Activated naive CD4-positive, alpha-beta T cell treated with anti-CD3 and anti-CD28 coated beads, Interleukin-2, amount 50 U/mL, for 24 hours (primary cell): ENCODE measurements around the gene FUT6.

Experiments
- H3K27ac Mint-ChIP-seq: one replicate; pipeline ENCODE4 v1.8.0; 2021; ENCODE audit warnings: mild to moderate bottlenecking, mixed read lengths
- H3K27me3 Mint-ChIP-seq: one replicate; pipeline ENCODE4 v1.8.0; 2021; ENCODE audit warnings: mixed read lengths
- H3K36me3 Mint-ChIP-seq: one replicate; pipeline ENCODE4 v1.8.0; 2021; ENCODE audit warnings: mixed read lengths
- H3K4me1 Mint-ChIP-seq: one replicate; pipeline ENCODE4 v1.8.0; 2021; ENCODE audit warnings: mixed read lengths
- H3K4me3 Mint-ChIP-seq: one replicate; pipeline ENCODE4 v1.8.0; 2021; ENCODE audit warnings: mild to moderate bottlenecking, mixed read lengths
- H3K9me3 Mint-ChIP-seq: one replicate; pipeline ENCODE4 v1.8.0; 2021; ENCODE audit warnings: mixed read lengths

FUT6 gene

DNA sequence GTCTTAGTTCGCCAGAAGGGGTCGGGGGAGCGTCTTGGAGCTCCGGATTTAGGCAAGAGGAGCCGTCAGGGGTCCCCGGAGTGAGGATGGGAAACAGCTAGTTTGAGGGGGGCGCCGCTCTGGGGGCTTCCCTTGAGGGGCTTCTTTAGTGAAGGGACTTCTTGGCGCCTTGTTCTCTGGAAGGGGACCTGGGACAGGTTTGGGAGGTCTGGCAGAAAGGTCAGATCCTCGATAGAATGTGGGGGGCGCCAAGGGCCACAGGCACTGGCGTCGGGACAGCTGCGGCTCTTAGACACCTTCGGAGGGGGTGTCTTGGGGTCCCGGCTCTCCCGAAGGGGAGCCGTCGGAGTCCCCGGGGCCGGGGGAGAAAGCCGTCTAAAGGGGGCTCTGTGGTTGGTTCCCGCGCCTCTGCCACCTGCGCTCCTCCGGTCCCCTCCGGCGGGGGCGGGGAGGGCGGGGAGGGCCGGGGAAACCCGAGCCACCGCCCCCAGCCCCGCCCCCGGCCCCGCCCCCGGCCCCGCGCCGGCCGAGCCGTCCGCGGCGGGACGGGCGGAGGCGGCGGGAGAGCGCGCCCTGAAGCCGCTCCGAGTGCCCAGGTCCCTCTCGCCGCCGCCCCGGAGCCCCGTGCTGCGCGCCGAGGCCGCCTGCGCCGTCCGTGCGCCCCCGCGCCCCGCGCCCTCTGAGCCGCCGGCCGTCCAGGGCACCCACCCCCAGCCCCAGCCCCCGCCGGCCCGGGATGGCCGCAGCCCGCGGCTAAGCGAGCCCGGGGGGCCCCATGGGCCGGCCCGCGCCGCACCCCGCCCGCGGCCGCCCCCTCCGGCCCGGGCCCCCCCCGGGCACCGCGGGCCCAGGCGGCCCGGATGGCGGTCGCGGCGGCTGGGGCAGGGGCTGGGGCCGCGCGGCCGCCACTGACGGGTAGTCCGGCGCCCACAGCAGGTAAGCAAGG is 34.7 kb downstream of the FUT6 start, which contains the start of gene NRTN:
TSS of gene NRTN (plus strand) at position 552 of the 946 bp plus-strand sequence. CDS start 19,099 bp downstream, outside the sequence.
- no peaks in the 10 kb centered on the region for H3K9me3 Mint-ChIP-seq
- H3K4me1 Mint-ChIP-seq = peaks cover 18% of the 10 kb centered on the region
- H3K27me3 Mint-ChIP-seq = peaks cover 3% of the 10 kb centered on the region
- H3K36me3 Mint-ChIP-seq = no peaks in the 10 kb centered on the region
- peak within 1 kb of the TSS; percentile 74 for H3K4me3 Mint-ChIP-seq
- peak within 1 kb of the TSS; percentile 84 for H3K27ac Mint-ChIP-seq

DNA sequence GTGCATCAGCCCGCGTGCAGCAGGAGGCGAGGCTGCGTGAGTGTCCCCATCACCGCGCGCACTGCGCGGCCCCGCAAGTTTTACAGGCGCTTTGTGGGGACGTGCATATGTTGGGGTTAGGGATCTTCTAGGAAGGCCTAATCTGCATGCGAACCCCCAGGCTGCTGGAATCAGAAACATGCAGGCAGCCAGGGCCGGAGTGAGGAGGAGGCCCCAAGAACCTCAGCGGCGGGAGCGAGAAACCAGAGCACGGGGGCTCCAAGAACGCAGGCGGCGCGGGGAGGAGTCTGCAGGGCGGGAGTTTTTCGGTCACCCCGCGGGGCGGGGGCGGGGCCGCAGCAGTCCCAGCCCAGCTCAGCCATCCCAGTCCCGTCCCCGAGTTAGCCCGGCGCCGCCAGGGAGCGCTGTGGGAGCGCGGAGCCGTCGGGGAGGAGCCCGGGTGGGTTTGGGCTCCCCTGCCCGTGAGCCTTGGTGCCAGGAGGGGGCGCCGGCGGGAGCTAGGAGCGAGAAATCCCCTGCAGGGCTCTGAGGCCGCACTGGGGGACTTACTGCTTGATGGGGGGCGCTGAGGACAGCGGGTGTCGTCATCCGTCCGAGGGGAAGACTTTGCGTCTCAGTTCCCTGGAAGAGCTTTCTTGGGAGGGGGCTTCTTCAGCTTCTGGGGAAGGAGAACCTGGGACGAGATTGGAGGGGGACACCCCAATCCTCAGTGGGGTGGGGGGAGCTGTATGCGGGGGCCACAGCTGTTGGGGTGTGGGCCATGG is 35.6 kb downstream of the FUT6 start:
- H3K4me1 Mint-ChIP-seq = peaks cover 18% of the 10 kb centered on the region
- peaks cover 4% of the 10 kb centered on the region for H3K27me3 Mint-ChIP-seq
- no peaks in the 10 kb centered on the region for H3K36me3 Mint-ChIP-seq
- H3K27ac Mint-ChIP-seq = peak overlapping the region; percentile 84
- peak overlapping the region; percentile 74 for H3K4me3 Mint-ChIP-seq
- no peaks in the 10 kb centered on the region for H3K9me3 Mint-ChIP-seq

- Mint-ChIP-seq H3K9me3 (no peaks in the 10 kb centered on the region), H3K4me3 (peak overlapping the region; percentile 57), H3K27me3 (peaks cover 5% of the 10 kb centered on the region), H3K4me1 (peaks cover 18% of the 10 kb centered on the region), H3K36me3 (no peaks in the 10 kb centered on the region), H3K27ac (no peak overlapping the region)
These were observed 36.1 kb downstream of the FUT6 start for GRCh38 chr19:5803441-5803751.

DNA sequence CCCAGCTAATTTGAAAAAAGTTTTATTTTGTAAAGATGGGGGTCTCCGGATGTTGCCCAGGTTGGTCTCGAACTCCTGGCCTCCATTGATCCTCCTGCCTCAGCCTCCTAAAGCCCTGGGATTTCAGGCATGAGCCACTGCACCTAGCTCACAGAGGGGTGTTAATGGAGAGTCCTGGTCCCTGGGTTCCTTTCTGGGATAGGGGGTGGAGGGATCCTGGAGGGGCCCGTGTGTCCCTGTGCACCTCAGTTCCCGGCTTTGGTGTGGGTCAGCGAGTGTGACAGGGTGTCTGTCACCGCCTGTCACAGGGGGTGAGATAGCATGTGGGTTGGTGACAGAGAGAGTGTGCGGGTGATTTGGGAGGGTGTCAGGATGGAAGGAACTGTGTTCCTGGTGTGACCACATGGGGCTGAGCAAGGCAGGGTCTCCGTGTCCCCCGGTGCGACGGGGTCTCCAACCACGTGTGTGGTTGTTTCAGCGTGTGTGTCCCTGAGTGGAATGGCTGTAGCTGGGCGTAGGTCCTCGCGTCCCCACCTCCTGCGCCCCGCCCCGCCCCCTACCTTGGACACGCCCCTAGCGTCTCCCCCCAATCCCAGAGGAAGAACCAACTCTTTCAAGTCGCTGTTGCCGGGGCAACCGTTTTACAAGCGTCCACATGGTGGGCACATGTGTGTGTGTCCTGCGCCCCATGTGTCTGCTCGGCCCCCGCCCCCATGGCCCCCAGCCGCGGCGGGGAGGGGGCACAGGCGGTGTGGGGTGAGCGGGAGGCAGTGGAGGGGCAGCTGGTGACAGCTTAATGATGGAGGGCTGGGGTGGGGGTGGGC is 37.5 kb downstream of the FUT6 start:
- Mint-ChIP-seq H3K27me3 (peaks cover 5% of the 10 kb centered on the region), H3K36me3 (no peaks in the 10 kb centered on the region), H3K4me3 (peak overlapping the region; percentile 34), H3K9me3 (no peaks in the 10 kb centered on the region), H3K4me1 (peaks cover 18% of the 10 kb centered on the region), H3K27ac (peak overlapping the region; percentile 63)

DNA sequence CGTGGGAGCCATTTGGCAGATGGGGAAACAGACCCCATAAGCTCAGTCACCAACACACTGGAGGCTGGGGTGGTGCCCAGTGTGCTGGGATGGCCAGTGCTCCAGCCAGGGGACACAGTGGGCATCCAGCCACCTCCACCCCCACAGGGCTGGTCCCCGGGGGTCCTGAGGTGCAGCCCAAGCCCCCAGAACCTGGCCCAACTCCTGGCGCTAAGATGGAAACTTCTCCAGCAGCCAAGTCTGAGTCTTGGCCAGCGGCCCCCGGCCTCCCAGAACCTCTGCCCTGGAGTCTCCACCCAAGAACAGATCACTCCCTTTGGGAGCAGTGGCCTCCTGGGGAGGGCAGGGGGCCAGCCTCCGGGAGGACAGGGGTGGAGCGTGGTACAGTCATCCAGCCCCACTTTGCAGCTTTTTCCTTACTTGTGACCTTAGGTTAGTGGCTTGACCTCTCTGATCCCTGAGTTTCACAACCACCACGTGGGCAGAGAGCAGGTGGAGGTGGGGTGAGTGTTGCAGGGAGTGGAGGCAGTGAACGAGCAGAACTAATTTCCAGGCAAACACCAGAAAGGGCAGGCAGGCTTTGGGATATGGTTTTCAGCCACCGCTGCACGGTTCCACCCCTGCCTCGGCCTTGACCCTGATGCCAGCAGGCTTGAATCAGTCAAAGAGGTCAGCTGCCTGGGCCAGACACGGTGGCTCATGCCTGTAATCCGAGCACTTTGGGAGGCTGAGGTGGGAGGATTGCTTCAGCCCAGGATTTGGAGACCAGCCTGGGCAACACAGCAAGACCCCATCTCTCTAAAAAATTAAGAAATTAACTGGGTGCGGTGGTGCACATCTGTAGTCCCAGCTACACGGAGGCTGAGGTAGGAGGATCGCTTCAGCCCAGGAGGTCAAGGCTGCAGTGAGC is 38.9 kb downstream of the FUT6 start:
- Mint-ChIP-seq H3K4me1 (peaks cover 18% of the 10 kb centered on the region), H3K9me3 (no peaks in the 10 kb centered on the region), H3K36me3 (no peaks in the 10 kb centered on the region), H3K27me3 (peaks cover 5% of the 10 kb centered on the region), H3K27ac (no peak overlapping the region), H3K4me3 (no peak overlapping the region)

DNA sequence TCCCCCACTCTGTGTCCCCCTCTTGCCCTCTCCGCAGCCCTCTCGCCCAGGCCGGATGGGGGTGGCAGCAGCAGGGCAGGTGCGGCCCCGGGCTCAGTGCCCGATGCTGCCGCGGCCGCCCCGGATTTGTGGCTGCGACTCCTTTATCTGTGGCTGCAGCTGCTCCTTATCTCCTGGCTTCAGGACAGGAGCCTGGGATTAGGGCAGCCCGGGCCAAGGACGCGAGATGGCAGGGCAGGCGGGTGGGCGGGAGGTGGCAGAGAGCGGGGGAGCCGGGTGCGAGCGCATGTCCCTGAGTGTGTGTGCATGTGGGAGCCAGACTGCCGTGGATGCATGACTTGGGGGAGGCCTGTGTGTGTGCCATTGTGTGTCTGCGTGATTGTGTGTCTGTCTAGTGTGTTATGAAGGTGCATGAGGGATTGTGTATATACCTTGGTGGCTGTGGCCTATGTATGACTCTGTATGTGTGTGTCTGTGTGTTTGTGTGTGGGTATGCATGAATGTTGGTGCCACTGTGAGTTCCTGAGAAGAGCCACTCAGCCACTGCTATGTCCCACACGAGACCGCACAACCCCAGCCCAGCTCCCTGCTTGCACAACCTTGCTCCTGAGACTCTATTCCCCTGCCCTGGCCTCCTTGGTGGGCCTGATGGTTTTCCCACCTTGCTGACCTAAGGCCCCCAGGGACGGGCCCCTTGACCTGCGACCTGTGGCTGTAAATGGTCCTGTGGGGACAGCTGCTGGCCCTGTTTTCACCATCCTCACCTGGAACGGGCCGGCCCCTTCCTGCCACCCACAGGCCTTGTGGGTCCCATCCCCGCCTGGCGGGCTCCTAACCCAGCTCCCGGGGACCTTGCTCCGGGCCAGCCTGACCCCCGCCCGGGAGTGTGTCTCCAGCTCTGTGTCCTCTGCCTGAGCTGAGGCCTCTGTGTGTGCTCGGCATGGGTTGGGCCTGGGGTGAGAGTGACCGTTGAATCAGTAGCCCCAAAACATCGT is 40.0 kb downstream of the FUT6 start:
- no peak overlapping the region for H3K4me3 Mint-ChIP-seq
- no peaks in the 10 kb centered on the region for H3K36me3 Mint-ChIP-seq
- peaks cover 18% of the 10 kb centered on the region for H3K4me1 Mint-ChIP-seq
- H3K27me3 Mint-ChIP-seq = peaks cover 5% of the 10 kb centered on the region
- no peaks in the 10 kb centered on the region for H3K9me3 Mint-ChIP-seq
- no peak overlapping the region for H3K27ac Mint-ChIP-seq

DNA sequence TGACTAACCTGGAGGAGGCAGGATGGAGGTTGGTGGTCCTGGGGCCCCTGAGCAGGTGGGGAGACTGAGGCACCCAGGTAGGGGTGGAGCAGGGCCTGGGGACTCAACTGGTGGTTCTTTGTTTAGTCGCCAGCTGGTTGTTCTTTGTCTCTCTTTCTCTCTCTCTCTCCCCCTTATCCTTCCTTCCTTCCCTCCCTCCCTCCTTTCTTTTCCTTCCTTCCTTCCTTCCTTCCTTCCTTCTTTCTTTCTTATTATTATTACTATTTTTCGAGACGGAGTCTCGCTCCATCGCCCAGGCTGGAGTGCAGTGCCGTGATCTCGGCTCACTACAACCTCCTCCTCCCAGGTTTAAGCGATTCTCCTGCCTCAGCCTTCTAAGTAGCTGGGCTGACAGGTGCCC is 41.3 kb downstream of the FUT6 start:
- Mint-ChIP-seq H3K9me3 (no peaks in the 10 kb centered on the region), H3K27ac (no peak overlapping the region), H3K4me3 (no peak overlapping the region), H3K4me1 (peaks cover 6% of the 10 kb centered on the region), H3K27me3 (peaks cover 5% of the 10 kb centered on the region), H3K36me3 (no peaks in the 10 kb centered on the region)

DNA sequence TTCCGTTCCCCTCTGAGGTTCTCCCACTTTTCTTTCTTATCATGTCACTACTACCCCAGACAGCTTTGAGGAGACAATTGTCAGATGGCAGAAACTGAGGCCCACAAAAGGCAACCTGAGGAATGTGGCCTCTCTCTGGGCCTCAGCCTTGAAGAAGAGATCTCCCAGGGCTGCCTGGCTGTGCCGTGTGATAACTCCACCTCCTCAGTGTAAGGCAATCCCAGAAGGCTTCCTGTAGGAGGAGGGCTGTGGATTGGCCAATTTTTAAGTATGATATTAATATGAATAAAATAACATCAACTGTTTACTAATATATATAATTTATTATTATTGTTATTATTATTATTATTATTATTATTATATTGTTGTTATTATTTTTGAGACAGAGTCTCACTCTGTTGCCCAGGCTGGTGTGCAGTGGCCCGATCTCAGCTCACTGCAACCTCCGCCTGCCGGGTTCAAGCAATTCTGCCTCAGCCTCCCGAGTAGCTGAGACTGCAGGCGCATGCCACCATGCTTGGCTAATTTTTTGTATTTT is 44.1 kb downstream of the FUT6 start:
- Mint-ChIP-seq H3K9me3 (no peaks in the 10 kb centered on the region), H3K4me3 (no peak overlapping the region), H3K27me3 (peaks cover 2% of the 10 kb centered on the region), H3K36me3 (peaks cover 1% of the 10 kb centered on the region), H3K27ac (no peak overlapping the region), H3K4me1 (peaks cover 5% of the 10 kb centered on the region)

GRCh38 chr19:5793188-5793587 is 46.3 kb downstream of the FUT6 start:
- H3K4me1 Mint-ChIP-seq = peaks cover 11% of the 10 kb centered on the region
- H3K9me3 Mint-ChIP-seq = no peaks in the 10 kb centered on the region
- peaks cover 10% of the 10 kb centered on the region for H3K36me3 Mint-ChIP-seq
- H3K27me3 Mint-ChIP-seq = no peaks in the 10 kb centered on the region
- no peak overlapping the region for H3K4me3 Mint-ChIP-seq
- H3K27ac Mint-ChIP-seq = peak overlapping the region; percentile 23

DNA sequence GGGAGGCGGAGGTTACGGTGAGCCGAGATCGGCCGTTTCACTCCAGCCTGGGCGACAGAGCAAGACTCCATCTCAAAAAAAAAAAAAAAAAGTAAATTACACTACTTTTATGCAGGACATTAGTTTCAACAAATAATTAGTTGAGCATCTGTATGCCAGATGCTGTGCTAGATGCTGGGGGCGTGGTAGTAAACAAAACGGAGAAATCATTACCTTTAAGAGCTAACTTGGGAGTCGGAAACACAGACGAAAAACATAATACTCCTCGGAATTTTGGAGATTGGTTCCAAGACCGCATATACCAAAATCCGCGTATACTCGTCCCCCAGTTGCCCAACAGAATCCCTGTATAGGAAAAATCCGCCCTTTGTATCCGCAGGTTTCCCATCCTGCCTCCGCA is 47.3 kb downstream of the FUT6 start:
- H3K27ac Mint-ChIP-seq = peak overlapping the region; percentile 35

DNA sequence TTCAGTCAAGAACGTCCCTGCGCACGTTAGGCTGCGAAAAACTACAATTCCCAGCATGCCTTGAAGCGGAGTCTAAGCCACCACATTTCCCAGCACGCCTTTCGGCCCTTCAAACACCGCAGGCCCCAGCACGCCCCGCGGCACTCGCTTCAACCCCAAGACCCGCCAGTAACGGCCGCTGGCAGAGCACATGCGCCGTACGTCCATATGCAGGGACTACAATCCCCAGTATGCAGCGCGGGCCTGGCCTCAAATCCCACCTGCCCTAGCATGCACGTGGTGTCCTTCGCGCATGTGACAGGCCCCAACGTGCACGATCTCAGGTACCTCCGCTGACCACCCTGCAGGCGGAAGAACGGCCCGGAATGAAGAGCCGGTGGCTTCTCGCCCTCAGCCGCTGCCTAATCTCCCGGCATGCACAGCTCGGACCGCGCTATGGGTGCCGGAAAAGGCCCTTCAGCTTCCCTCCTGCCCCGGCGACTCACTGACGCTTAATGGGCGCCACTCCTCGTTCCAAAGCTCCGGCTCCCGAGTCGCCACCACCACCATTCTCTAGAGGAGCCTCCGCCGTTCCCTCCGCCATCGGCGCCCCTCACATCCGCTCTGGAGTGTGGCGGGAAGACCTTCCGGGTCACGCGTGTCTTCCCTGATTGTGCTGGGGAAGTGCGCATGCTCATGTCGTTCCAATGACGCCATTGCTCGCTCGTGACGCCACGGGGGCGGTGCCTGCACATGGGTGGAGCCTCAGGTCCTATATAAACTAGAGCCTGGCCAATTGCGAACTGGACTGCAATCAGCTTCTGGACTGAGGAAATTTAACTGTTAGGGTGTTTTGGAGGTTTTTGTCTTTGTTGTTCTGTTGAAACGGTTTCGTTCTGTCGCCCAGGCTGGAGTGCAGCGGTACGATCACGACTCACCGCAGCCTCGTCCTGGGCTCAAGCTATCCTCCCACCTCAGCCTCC is 48.7 kb downstream of the FUT6 start, which contains the start of gene DUS3L:
TSS of gene DUS3L (minus strand) at position 605 of the 962 bp plus-strand sequence. CDS start at position 583, 22 bp downstream.
- peak within 1 kb of the TSS; percentile 100 for H3K27ac Mint-ChIP-seq
- H3K9me3 Mint-ChIP-seq = no peaks in the 10 kb centered on the region
- no peaks in the 10 kb centered on the region for H3K27me3 Mint-ChIP-seq
- H3K4me1 Mint-ChIP-seq = peaks cover 11% of the 10 kb centered on the region
- H3K36me3 Mint-ChIP-seq = peaks cover 15% of the 10 kb centered on the region
- peak within 1 kb of the TSS; percentile 97 for H3K4me3 Mint-ChIP-seq

More for the DNA sequence above, 47.3 kb downstream of the FUT6 start:
- no peak overlapping the region for H3K4me3 Mint-ChIP-seq
- no peaks in the 10 kb centered on the region for H3K27me3 Mint-ChIP-seq
- no peaks in the 10 kb centered on the region for H3K9me3 Mint-ChIP-seq
- peaks cover 11% of the 10 kb centered on the region for H3K4me1 Mint-ChIP-seq
- H3K36me3 Mint-ChIP-seq = peaks cover 11% of the 10 kb centered on the region

GRCh38 chr19:5789886-5790558 is 49.5 kb downstream of the FUT6 start:
- Mint-ChIP-seq H3K4me3 (peak overlapping the region; percentile 97), H3K27ac (peak overlapping the region; percentile 100), H3K9me3 (no peaks in the 10 kb centered on the region), H3K36me3 (peaks cover 15% of the 10 kb centered on the region), H3K27me3 (no peaks in the 10 kb centered on the region), H3K4me1 (peaks cover 11% of the 10 kb centered on the region)
